HG03469 (cell line): ENCODE measurements around the gene ARMC9.
"Not testable (repeated sequence)": the region's sequence is repeated elsewhere in the genome, so short reads cannot be mapped to it uniquely, and the experiment has no call there.

ENCODE experiments used
- ATAC-seq: cut with Tn5 transposase; IDR thresholded peaks from one replicate; pipeline ENCODE4 v1.9.1; 2021; ENCODE audit warnings: mild to moderate bottlenecking, moderate library complexity, moderate number of reproducible peaks; ENCODE audit not compliant: unreplicated experiment

ARMC9 gene

GRCh38 chr2:231241755-231242507, 43.5 kb downstream of the ARMC9 start:
- ATAC-seq = no peak

- no peak for ATAC-seq
Observed at GRCh38 chr2:231243866-231244265, 45.4 kb downstream of the ARMC9 start.

- ATAC-seq = no peak
Observed at GRCh38 chr2:231244382-231245248, 46.2 kb downstream of the ARMC9 start.

- ATAC-seq = no peak
Observed at GRCh38 chr2:231245249-231246094, 47.0 kb downstream of the ARMC9 start.

- ATAC-seq = no peak
Observed at GRCh38 chr2:231246171-231246842, 47.9 kb downstream of the ARMC9 start.

- no peak for ATAC-seq
Observed at GRCh38 chr2:231250146-231250545, 51.7 kb downstream of the ARMC9 start.

GRCh38 chr2:231250698-231251097, 52.3 kb downstream of the ARMC9 start:
- no peak for ATAC-seq

GRCh38 chr2:231253292-231253691, 54.9 kb downstream of the ARMC9 start:
- not testable (repeated sequence) for ATAC-seq

GRCh38 chr2:231256494-231256893, 58.1 kb downstream of the ARMC9 start:
- ATAC-seq = no peak

- ATAC-seq = no peak
Observed at GRCh38 chr2:231257763-231258162, 59.3 kb downstream of the ARMC9 start.

GRCh38 chr2:231258701-231259100, 60.3 kb downstream of the ARMC9 start:
- no peak for ATAC-seq

- ATAC-seq = no peak
Observed at GRCh38 chr2:231259104-231259503, 60.7 kb downstream of the ARMC9 start.

- no peak for ATAC-seq
Observed at GRCh38 chr2:231260442-231261208, 62.2 kb downstream of the ARMC9 start.

GRCh38 chr2:231263118-231263831, 64.8 kb downstream of the ARMC9 start:
- no peak for ATAC-seq

- ATAC-seq = no peak
Observed at GRCh38 chr2:231270221-231271114, 72.0 kb downstream of the ARMC9 start.

- no peak for ATAC-seq
Observed at GRCh38 chr2:231272991-231273390, 74.6 kb downstream of the ARMC9 start.

GRCh38 chr2:231276987-231277386, 78.6 kb downstream of the ARMC9 start:
- ATAC-seq = no peak

GRCh38 chr2:231277962-231278361, 79.5 kb downstream of the ARMC9 start:
- ATAC-seq = no peak
